Mesenteric fat pad (tissue), 1 donor: ENCODE results near the gene PGC. TPM values are rescaled to one million over a fixed set of nuclear protein-coding genes. Genes with fewer than 3 reads are reported as not detected.
"Not testable (repeated sequence)": the region's sequence is repeated elsewhere in the genome, so short reads cannot be mapped to it uniquely, and the experiment has no call there.

Experiments used
- DNase-seq: peaks from one replicate; pipeline ENCODE4 v3.0.0-alpha.2; 2020; ENCODE audit warnings: low spot score
- total RNA-seq: library from RNA; stranded (reverse); fragmentation: NEBNext Ultra II Directional; extraction: Animal tissue kit (Norgen Biotek cat#: 25700); gene quantifications from one replicate; pipeline ENCODE4 v1.2.1, GENCODE V29; 2021
- donor health status: DM: yes; HTN: yes; CAD: no.

Gene PGC
- total RNA-seq, 1 donor from 2014 or later = not detected

GRCh38 chr6:41775293-41775882 lies 28.2 kb upstream of the PGC start:
- no peak for DNase-seq

GRCh38 chr6:41774841-41775240 lies 27.6 kb upstream of the PGC start:
- no peak for DNase-seq

GRCh38 chr6:41771058-41771983 lies 24.1 kb upstream of the PGC start:
- DNase-seq = no peak

GRCh38 chr6:41770381-41771057 lies 23.3 kb upstream of the PGC start:
- no peak for DNase-seq

GRCh38 chr6:41769376-41769775 lies 22.2 kb upstream of the PGC start:
- DNase-seq = no peak

GRCh38 chr6:41768545-41769308 lies 21.5 kb upstream of the PGC start:
- DNase-seq = no peak

GRCh38 chr6:41767112-41767833 lies 20.1 kb upstream of the PGC start:
- no peak for DNase-seq

- DNase-seq = not testable (repeated sequence)
These were observed 19.0 kb upstream of the PGC start for GRCh38 chr6:41766043-41766664.

- no peak for DNase-seq
These were observed 16.3 kb upstream of the PGC start for GRCh38 chr6:41763470-41763869.

GRCh38 chr6:41759905-41760579 lies 12.8 kb upstream of the PGC start:
- no peak for DNase-seq

- DNase-seq = no peak
These were observed 12.1 kb upstream of the PGC start for GRCh38 chr6:41759106-41759904.

GRCh38 chr6:41758641-41759035 lies 11.4 kb upstream of the PGC start:
- DNase-seq = no peak

GRCh38 chr6:41757931-41758640 lies 10.9 kb upstream of the PGC start:
- no peak for DNase-seq

GRCh38 chr6:41757271-41757670 lies 10.1 kb upstream of the PGC start:
- no peak for DNase-seq

GRCh38 chr6:41756354-41756753 lies 9.2 kb upstream of the PGC start:
- DNase-seq = no peak

GRCh38 chr6:41755895-41756294 lies 8.7 kb upstream of the PGC start:
- no peak for DNase-seq

GRCh38 chr6:41750374-41750773 lies 3.2 kb upstream of the PGC start:
- no peak for DNase-seq

GRCh38 chr6:41748542-41748941 lies 1.3 kb upstream of the PGC start:
- DNase-seq = no peak
